B cell (primary cell): ENCODE measurements around the gene FAM78B.

Experiments
- CTCF ChIP-seq: fragments of 200-600 bp; IDR thresholded peaks from one replicate; pipeline ENCODE4 v1.8.0; 2022; ENCODE audit warnings: antibody characterized with exemption, mild to moderate bottlenecking
- EZH2 ChIP-seq: IDR thresholded peaks from 2 replicates; pipeline ENCODE4 v1.6.1; 2012; ENCODE audit warnings: borderline replicate concordance, low read depth, mild to moderate bottlenecking, moderate library complexity, low read length; ENCODE audit not compliant: insufficient read depth, poor library complexity, severe bottlenecking

GRCh38 chr1:166185526-166185925 lies 18.7 kb upstream of the FAM78B start:
- TF ChIP-seq CTCF (no peak), EZH2 (no peak)
